Stimulated activated CD4-positive, alpha-beta T cell treated with anti-CD3 and anti-CD28 coated beads, Interleukin-2, amount 100 ng/mL, for 48 hours (primary cell): ENCODE data around the gene ARHGAP11A.

ENCODE experiments used
- DNase-seq, 2 donors: peaks; one replicate each; pipeline ENCODE4 v3.0.0-alpha.2; 2020

The ARHGAP11A gene

DNA sequence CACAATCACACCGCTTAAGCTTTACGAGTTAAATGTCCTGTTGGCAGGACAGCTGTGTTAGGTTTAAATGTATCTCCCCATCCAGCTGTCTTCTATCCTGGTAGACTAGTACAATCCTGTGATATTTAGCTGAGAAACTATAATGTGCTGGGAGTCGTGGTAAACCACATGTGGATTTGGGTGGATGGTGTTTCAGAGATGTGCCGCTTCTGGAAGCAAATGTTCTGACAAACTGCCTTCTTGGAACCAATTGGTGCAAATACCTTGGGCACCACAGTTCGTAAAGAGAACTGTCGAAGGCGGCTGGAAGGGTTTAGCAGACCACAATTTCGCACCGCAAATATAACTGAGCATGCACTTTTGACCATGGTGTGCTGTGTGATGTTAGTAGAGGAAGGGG is 41.2 kb downstream of the ARHGAP11A start:
- DNase-seq = no peak

DNA sequence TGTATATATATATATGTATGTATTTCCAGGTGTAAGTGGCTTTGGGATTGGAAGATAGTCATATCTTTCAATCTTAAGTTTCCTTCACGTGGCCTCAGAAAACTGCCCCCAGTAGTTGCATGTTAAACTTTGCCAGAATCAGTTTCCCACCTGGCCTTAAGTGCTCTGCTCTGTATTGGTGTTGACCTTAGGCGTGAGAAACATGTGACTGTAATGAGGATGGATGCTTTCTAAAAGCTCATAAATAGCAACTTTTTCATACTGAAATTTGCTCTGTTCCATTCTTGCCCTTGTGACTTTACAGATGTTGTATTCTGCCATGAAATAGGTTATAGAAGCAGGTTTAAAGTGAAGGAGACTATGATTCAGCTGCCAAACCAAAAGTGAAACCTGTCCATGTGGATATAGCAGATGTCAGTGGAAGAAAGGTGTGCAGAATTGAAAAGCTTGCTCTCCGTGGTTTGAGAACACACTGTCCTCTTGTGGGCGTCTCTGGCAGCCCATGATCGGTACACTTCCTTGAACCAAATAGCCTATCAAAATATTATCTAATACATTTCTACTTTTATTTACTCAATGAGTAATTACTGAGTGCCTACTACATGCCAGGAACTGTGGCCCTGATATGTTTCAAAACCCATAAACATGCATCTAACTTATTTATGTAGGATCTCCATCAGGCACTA is 42.0 kb downstream of the ARHGAP11A start:
- no peak for DNase-seq

DNA sequence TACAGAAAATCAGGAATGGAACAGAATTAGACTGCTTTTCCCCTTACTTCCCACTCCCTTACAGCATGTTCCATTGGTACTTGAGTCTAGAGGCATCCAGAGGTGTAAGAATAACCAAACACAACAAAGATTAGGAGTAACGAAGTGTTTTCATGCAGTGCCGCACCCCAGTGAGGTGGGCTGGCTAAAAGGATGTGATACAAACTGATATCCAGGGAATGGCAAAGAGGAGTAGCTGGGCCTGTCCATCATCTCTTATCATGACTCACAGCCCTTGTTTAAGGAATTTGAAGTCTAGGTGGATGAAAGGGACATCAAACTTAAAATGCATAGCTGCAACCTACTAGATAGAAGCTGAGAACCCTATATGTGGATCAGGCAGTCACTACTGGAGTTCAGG is 42.6 kb downstream of the ARHGAP11A start:
- DNase-seq = no peak

DNA sequence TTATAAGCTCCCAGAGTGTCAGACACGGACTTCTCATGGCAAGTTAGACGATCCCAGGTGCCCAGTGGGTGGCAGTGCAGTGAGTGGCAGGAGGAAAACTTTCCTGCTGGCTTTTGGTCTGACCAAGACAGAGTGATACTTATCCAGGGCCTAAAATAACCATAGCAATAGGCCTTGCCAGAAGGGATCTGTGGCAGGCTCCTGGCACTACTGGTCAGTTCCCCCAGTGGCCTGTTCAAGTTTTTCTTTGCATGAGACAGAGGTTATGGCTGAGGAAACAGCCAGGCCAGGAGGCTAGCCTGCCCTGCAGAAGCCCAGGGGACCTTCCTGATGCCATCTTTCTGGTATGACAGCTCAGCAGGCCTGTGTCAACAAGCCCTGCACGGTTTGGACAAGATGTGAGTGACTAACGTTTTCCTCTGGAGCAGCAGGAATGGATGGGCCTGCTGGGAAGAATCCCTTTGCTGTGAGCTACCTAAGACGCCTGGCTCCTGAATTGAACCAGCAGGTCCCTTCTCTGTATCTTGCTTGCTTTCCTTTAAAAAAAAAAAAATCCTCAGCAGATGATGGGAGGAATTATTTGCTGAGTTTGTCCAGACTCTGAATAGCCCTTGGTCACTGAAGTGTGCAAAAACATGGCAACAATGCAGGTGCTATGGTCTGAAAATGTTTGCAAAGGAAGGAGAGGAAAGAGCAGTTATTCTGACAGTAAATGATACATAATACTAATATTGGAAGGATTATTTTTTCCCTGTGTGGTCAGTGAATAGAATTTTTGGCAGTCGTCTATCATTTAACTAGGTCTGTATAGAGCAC is 44.2 kb downstream of the ARHGAP11A start:
- no peak for DNase-seq

DNA sequence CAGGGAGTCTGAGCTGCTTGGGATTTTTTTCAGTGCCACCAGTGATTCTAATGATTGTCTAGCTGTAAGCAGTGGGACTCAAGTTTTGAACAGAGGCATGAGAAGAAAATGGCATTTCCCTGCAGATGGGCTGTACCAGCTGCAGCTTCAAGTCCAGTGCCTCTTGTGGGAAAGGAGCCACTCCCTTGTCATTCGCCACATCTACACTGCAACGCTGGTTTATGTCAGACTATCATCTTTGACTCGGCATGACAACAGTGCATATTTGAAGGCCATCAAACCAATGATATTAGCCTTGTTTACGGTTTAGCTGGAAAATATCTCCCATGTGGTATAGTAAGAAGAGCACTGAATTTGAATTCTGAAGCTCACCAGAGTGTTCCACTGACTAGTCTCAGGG is 48.4 kb downstream of the ARHGAP11A start:
- no peak for DNase-seq

DNA sequence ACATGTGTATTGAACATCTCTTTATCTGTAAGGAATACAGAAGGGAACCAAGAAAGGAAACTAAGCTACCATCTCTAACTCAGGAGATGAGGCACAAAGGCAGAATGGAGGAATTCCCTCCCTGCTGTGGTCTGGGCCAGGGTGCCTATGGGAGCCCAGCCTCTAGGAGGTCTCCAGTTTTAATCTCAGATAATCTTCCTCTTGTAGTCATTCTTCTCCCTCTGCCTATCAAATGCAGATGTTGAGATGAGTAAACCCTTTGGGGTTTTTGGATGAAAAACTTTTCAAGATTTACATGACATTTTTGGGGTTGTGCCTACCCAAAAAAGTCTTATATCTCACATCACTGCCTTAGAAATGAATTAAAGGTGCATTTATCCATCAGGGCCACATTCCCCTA is 49.5 kb downstream of the ARHGAP11A start:
- no peak for DNase-seq

DNA sequence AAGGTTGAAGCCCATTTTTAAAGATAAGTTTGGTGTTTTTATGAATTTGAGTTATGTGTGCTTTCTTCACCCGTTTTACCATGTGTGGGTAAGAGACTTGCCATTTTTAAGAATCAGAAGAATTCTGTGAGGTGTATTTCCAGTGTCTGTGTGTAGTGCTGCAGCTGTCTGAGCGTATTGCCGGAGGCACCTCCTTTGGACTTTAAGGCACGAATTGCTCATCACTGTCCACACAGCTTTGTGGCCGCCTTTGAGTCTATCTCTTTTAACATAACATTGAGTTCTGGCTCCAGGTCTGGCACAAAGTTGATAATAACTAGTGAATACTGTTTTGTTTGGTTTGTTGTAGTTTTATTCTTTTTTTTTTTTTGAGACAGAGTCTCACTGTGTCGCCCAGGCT is 52.0 kb downstream of the ARHGAP11A start:
- no peak for DNase-seq

DNA sequence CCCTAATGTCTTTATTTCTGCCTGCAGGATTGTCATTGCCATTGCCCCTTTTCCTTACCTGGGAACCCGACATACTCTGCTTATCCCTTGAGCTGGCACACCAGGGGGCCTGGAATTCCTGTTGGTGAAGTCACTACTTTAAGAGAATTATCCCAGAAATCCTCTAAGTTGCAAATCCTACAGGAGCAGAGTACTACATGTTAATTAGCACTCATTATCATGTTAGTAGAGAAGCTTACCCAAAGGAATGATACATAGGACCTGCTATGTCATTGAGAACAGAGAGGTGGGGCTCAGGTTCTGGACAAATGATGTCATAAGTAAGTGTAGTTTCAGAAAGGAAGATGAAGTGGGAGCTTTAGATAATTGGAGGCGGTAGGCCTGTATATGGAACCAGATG is 53.6 kb downstream of the ARHGAP11A start:
- no peak for DNase-seq

DNA sequence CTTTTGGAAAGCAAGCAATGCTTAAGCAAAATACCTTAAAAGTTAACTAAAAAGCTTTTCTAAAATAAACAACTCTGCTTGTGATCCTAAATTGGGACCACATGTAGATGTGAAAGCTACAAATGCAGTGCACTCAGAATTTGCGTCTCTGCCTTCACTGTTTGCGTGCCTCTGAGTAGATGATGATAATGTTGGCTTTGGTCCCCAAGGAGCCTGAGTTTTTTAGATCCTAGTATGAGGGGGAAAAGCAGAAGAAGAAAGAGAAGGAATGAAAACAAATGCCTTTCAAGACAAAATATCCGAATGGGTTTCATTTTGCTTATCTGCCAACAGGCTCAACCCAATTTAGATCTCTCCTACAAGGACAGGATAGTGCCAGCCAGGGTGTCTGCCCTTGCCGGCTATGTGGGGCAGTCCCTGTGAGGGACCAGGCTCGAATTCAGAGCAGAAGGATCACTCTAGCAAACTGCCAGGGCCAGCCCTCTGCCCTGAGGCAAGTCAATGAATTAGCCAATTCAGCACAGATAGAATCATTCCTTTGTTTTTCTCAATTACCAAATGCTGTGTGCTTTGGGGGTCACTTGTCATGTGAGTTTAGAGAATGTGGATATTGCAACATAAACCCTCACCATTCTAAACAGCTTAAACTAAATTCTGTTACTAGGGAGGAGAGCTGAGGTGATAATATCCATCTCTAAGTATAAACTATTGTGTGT is 54.8 kb downstream of the ARHGAP11A start:
- no peak for DNase-seq

DNA sequence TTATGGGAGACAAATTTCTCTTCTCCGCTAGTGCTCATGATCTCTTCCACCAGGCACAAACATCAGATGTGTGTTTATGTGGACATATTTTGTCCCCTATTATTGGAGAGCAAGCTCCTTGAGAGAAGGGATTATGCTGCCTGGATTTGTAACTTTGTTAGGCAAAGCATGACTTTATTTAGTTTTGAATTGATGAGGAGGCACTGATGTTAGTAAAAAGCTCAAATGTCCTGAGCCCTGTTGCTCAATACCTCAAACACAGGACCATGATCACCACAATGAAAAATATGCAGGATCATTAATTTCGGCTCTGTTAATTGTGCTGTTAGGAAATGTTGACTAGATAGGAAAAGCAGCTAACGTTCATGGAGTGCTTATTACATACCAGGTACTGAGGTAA is 55.3 kb downstream of the ARHGAP11A start:
- DNase-seq = no peak

DNA sequence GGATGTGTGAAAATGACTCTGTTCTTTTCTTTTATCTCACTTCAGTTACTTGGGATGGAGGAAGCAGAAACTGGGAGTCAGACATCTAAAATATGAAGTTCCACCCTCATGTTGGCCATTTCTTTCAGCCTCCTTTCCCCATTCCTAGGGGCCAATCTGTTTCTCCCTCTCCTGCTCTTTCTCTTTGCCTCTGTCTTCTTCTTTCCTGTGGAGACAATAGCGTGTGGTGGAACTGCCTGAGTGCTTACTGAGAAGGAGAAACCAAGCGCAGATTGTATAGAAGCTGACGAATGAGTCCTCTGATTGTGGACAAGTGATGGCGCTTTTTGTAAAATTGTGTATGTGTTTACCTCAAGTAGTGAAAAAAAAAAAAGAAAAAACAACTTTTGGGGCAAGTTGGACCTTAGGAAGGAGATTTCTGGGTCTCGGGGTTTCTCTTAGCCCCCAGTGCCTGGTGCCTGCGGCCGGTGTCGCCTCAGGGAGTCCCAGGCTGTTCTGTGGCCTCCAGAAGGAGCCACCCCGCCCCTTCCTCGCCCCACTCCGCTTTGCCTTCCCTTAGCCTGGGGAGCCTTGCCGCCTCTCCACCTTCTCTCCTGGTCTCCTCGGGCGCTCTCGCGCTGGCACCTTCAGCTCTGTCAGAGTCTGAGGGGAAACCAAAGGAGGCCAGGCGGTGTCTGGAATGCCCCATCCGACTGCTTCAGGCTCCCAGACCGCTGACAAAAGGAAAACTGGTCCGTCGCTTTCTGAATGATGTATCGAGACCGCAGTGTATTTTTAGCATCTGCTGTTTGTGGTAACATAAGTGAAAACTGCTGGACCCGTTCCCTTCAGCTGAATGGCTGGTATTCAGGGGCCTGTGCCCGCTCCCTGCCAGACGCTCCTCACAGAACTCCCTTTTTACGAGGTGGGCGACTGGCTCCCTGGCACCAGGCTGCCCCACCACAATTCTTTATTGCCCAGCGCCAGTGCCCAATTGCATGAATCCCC is 56.3 kb downstream of the ARHGAP11A start:
- no peak for DNase-seq

DNA sequence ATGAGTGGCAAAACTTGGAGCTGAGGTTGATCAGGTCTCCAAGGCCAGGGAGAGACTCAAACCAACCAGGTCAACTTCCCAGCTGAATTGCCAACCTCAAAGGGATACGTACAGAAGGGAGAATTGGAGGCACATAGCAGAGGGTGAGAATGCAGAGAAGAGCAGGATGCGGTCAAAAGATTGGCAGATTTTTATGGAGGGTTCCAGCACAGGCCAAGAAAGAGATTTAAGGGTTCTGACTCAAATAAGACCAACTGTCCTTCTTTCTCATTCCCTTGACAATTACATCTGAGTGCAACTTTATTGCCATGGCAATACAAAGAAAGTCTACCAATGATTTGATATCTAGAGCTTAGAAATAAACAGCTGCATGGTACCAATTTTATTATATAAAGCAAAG is 59.4 kb downstream of the ARHGAP11A start:
- DNase-seq = no peak

DNA sequence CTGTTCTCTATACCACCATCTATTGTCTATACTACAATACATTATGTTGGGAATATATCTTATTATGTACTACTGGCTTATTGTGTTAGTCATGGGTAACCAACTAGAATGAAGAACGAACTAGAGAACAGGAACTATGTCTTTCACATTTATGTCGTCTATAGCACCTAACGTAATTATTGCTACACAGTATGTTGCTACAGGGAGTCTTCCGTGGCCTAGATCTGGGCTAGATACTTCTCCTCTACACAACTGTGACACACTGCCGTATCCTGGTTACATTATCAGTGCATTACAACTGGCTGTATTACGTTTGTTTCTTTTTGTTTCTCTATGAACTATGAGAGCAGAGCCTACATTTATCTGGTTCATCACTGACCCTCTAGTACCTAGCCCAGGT is 60.2 kb downstream of the ARHGAP11A start:
- DNase-seq = no peak

DNA sequence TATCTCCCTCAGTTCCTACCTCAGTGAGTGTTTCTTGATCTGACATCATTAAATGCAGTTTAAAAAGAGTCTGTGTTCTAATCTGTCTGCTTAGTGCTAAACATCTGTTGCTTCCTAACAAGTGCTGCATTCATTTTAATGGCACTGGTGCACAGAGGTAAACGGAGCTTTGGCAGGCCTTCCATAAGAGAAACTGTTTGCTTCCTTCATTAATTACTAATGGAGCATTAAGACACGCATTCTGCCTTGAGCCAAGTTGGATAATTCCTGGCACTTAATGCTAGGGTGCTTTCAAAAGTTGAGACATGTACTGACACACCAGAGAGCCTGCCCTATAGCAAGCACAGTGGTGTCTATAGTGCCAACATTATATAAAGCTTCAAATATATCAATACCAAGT is 60.9 kb downstream of the ARHGAP11A start:
- DNase-seq = no peak

DNA sequence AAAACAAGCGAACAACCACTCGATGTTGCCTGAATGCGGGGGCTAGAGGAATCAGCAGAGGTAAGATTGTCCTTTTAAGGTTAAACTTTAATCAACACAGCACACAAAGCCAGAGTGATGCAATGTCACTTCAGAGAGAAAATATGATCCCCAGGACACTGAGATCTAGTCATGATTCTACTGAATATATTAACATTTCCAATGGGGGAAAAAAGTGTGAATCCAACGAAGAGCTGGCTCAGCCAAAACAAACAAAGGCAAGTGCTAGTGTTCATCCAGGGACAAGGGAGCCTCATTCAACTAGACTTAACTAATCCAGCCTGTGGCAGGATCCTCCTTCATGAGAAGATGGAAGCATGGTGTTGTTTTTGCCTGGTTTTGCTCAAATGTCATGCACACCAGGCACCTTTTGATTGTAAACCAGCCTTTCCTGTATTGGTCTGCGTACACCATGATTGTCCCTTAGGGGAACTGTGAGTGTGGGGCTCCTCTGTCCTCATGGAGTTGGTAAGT is 62.0 kb downstream of the ARHGAP11A start:
- DNase-seq = no peak

DNA sequence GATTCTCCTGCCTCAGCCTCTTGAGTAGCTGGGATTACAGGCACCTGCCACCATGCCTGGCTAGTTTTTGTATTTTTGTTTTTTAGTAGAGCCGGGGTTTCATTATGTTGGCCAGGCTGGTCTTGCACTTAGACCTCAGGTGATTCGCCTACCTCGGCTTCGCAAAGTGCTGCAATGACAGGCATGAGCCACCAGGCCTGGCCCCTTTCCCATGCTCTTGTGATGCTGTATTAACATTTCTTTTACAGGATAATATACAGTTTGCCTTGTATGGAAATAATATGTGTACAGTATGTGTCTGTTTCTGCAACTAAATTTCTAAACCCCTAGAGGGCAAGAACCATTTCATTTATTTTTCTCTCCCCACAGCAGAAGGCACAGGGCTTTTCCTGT is 64.0 kb downstream of the ARHGAP11A start:
- no peak for DNase-seq

DNA sequence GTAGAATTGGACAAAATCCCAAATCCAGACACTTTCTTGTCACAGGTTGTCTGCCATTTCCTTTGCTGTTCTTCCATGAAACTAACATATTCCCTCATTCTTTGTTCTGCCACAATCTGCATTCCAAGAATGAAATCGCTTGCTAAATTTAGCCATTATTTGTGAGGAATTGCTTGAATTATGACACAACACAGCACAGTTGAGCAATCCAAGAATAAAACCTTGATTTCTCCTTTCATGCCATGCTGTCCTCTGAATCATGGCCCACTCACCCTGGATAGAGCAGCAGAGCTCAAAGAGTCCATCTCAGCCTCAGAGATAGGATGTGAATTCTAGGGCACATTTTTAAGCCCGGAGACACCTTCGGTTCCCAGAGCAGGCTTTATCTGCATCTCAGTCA is 67.3 kb downstream of the ARHGAP11A start:
- DNase-seq = no peak

DNA sequence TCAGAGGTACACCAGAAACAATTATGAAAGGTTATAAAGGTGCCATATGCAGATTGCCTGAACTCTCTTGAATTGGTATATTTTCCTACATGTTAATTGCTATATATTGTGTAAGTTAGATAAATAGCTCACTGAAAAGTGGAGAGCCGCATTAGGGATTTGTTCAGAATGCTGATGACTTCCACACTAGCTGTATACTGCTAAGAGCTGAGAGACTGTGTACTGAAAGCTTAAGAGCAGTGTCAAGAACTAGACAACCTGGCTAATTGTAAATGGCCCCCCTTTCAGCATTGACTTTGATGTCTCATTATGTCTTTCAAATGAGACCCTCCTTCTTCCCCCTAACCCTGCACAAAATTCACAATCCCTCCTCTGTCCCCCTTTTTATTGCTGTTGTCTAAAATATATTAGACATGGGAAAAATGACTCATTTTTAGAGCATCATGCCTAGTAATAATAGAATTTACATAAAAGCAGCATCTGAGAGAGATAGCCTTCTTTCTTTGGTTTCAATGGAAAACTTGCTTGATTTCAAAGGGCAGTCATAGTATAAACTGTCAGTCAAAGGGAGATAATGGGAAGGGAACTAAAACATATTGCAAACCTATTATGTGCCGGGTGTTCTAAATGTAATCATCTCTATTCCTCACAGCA is 67.8 kb downstream of the ARHGAP11A start:
- no peak for DNase-seq

DNA sequence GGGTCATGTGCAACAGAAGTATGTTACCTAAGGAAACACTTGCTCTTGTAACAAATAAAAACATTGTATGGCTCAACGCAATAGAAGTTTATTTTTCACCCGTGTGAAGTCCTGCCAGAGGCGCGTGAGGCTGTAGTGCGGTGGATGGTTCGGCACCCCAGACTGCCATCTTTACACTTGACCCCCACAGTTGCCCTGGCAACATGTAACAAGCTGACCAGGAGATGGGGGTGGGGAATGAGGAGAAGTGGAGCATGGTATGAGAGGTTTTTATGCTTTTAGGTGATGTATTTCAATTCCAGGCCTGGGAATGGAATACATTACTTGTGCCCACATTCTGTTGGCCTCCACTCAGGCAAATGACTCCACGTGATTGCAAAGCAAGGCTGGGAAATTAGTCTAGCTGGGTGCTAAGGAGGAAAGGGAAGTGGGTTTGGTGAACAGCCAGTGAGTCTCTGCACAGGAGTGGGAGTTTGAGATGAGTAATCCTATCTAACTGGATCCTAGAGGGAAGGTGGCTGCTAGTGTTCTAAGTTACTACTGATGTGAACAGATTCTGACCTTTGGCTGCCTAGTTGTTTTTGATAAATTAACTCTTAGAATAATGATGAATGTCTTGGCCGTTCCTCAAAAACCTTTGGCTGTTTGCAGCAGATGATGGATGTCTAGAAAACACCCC is 68.7 kb downstream of the ARHGAP11A start:
- DNase-seq = no peak

DNA sequence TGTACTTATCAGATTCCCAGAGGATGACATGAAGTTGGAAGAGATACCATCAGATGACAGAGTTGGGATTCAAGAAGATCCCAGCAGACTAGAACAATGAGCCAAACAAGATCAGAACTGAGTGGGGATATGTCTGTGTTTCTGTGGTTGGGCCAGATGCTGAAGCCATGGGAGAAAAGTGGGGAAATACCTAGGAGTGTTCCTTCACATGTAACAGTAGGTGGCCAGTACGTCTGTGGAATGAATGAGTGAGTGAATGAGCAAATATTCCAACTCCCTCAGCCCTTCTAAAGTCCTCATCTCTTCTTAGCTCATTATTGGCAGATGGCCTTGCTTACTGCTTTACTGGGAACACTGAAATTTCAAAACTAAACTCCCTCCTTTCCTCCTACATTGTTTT is 70.3 kb downstream of the ARHGAP11A start:
- DNase-seq = no peak

DNA sequence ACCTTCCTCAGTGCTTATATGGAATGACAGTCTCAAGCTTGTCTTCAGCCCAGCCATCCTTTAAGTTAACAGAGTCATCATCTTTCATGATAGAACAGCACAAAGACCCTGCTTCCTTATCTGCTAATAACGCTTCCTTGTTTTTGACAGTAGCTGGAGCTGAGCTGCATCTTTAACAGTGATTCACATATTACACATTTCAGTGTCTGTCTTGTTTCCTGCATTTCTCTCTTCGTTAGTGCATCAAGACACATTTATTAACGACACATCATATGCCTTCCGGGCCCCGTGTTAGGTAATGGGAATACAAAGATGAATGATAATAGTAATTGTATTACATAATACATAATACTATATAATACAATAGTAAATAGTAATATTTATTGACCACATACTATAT is 72.3 kb downstream of the ARHGAP11A start:
- DNase-seq = no peak
